HEK293T (cell line): ENCODE measurements around the gene AIM2.

Source experiments
- CTCF ChIA-PET: fragments of 350-600 bp; formaldehyde crosslinking; extraction: SDS; loops from one replicate; lab custom pipeline; 2021; ENCODE audit warnings: antibody characterized with exemption, inconsistent platforms; lab: Yijun Ruan, JAX
- POLR2A ChIA-PET: fragments of 350-600 bp; formaldehyde crosslinking; extraction: SDS; loops from one replicate; lab custom pipeline; 2020; ENCODE audit warnings: antibody characterized with exemption, inconsistent platforms; lab: Yijun Ruan, JAX
- DNase-seq: peaks from one replicate; pipeline ENCODE4 v3.0.0; 2012; ENCODE audit warnings: mixed read lengths; ENCODE audit errors: extremely low spot score
- ARNT ChIP-seq: fragments of 450-650 bp; IDR thresholded peaks from 2 replicates; pipeline ENCODE4 v1.6.1; 2017; ENCODE audit warnings: mild to moderate bottlenecking
- BHLHE40 ChIP-seq: fragments of 450-650 bp; IDR thresholded peaks from 2 replicates; pipeline ENCODE4 v1.6.1; 2016; ENCODE audit warnings: mild to moderate bottlenecking, moderate library complexity, borderline replicate concordance
- CTBP1 ChIP-seq: fragments of 450-650 bp; IDR thresholded peaks from 2 replicates; pipeline ENCODE4 v1.6.1; 2016; ENCODE audit warnings: borderline replicate concordance
- ELF4 ChIP-seq: fragments of 450-650 bp; IDR thresholded peaks from 2 replicates; pipeline ENCODE4 v1.6.1; 2017; ENCODE audit warnings: antibody characterized with exemption
- FOXA1 ChIP-seq: fragments of 450-650 bp; IDR thresholded peaks from 2 replicates; pipeline ENCODE4 v1.6.1; 2016; ENCODE audit warnings: mild to moderate bottlenecking
- FOXK2 ChIP-seq: fragments of 450-650 bp; IDR thresholded peaks from 2 replicates; pipeline ENCODE4 v1.6.1; 2016; ENCODE audit warnings: mild to moderate bottlenecking
- FOXM1 ChIP-seq: fragments of 450-650 bp; IDR thresholded peaks from 2 replicates; pipeline ENCODE4 v1.6.1; 2017; ENCODE audit warnings: mild to moderate bottlenecking, borderline replicate concordance
- HDGF ChIP-seq: fragments of 450-650 bp; IDR thresholded peaks from 2 replicates; pipeline ENCODE4 v1.6.1; 2017; ENCODE audit warnings: antibody characterized with exemption, borderline replicate concordance
- L3MBTL2 ChIP-seq: fragments of 450-650 bp; conservative IDR thresholded peaks from 2 replicates; pipeline ENCODE4 v1.6.1; 2016; ENCODE audit warnings: mild to moderate bottlenecking
- LEF1 ChIP-seq: fragments of 450-650 bp; IDR thresholded peaks from 2 replicates; pipeline ENCODE4 v1.6.1; 2017; ENCODE audit warnings: mild to moderate bottlenecking, borderline replicate concordance
- NFRKB ChIP-seq: fragments of 450-650 bp; IDR thresholded peaks from 2 replicates; pipeline ENCODE4 v1.6.1; 2016; ENCODE audit warnings: mild to moderate bottlenecking, moderate library complexity
- PKNOX1 ChIP-seq: fragments of 450-650 bp; IDR thresholded peaks from 2 replicates; pipeline ENCODE4 v1.6.1; 2016
- SP1 ChIP-seq: fragments of 450-650 bp; IDR thresholded peaks from 2 replicates; pipeline ENCODE4 v1.6.1; 2017
- SUZ12 ChIP-seq: fragments of 450-650 bp; IDR thresholded peaks from 2 replicates; pipeline ENCODE4 v1.6.1; 2016; ENCODE audit warnings: mild to moderate bottlenecking
- TARDBP ChIP-seq: fragments of 450-650 bp; IDR thresholded peaks from 2 replicates; pipeline ENCODE4 v1.6.1; 2016
- ZNF384 ChIP-seq: fragments of 450-650 bp; IDR thresholded peaks from 2 replicates; pipeline ENCODE4 v1.6.1; 2016

AIM2 gene

DNA sequence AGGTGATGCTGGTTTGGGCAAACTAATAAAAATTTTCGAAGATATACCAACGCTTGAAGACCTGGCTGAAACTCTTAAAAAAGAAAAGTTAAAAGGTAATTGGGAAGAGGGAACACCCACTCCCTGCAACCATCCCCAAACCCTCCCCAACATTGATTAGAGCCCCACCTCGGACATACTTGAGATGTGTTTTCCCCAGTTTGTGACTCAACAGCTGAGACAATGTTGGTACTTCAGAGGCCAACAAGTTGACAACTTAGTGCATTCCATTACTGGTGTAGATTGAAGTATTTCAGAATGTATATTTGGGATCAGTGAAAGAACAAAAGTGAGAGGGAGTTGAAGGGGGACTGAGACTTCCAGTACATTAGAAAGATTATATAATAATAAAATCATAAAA is 61.7 kb downstream of the AIM2 start:
- ChIA-PET POLR2A (no interaction called here), CTCF (no interaction called here)
- no peak for DNase-seq
- TF ChIP-seq BHLHE40 = no peak
- TF ChIP-seq PKNOX1 = no peak
- TF ChIP-seq TARDBP = no peak
- TF ChIP-seq CTBP1 = no peak
- no peak for TF ChIP-seq ZNF384
- no peak for TF ChIP-seq LEF1
- no peak for TF ChIP-seq FOXA1
- no peak for TF ChIP-seq L3MBTL2
- TF ChIP-seq SUZ12 = no peak
- TF ChIP-seq HDGF = no peak
- no peak for TF ChIP-seq ARNT
- no peak for TF ChIP-seq ELF4
- no peak for TF ChIP-seq FOXK2

DNA sequence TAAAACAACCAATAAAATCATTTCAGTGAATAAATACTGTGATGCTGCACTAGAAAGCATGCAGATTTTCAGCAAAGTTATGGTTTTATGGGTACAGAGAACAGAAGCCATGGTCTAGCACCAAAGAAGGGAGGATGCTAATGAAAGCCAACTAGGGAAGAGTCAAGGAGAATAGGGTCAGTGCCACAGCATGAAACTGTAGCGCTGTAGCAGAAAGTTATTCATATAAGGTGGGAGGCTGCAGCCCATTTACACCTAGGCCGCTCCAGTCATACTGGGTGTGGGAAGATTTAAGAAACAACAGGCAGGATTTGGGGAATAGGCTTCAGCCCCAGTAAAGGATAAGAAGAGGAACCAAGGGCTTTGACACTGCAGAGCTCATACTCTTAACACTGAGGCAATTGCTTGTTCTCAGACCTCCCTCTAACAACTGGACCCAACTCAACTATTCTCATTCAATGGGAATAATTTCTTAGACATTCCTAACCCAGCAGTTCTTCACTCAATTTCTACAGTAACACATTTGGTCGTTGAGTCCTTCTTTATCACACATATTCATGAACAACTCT is 62.5 kb downstream of the AIM2 start:
- TF ChIP-seq ARNT (no peak), ELF4 (no peak), TARDBP (no peak), NFRKB (no peak), CTBP1 (no peak), L3MBTL2 (no peak), FOXA1 (no peak), SP1 (no peak), SUZ12 (no peak), ZNF384 (no peak), PKNOX1 (no peak)
- CTCF ChIA-PET = no interaction called here
- no peak for DNase-seq
- POLR2A ChIA-PET = no interaction called here

DNA sequence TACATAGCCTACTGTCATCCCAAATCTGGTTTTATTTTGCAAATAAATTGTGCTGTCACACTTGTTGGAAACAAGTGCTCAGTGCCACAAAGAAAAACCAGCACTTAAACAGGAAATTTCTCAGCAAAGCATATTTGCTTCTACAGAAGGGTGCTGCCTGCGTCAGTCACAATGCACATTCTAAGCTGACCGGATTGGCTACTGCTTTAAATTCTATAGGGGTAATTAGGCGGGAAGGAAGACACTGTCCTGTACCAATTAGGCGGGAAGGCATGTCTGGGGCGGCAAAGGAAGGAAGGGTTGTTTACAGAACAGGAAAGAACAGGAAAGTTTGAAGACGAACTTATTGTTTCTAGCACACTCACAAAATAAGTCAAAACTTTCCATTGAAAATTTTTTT is 64.1 kb downstream of the AIM2 start:
- DNase-seq = no peak
- ChIA-PET POLR2A (no interaction called here), CTCF (no interaction called here)
- no peak for TF ChIP-seq CTBP1
- TF ChIP-seq FOXM1 = no peak
- TF ChIP-seq LEF1 = no peak
